PC-3 (cell line): Measurements from ENCODE around the gene RLN1. TPM values are rescaled to one million over a fixed set of nuclear protein-coding genes. Genes with fewer than 3 reads are reported as not detected.
"Not testable (repeated sequence)": the region's sequence is repeated elsewhere in the genome, so short reads cannot be mapped to it uniquely, and the experiment has no call there.

Experiments used
- ATAC-seq: fragments of 200-7000 bp; cut with Tn5 transposase; 2 replicates; pipeline ENCODE4 v1.9.1; 2020; ENCODE audit warnings: mild to moderate bottlenecking, moderate library complexity
- BruUV-seq: library from RNA; stranded (reverse); fragments of 400-500 nt; replicated peaks from 2 replicates; lab custom pipeline; 2021; lab: Mats Ljungman, UMichigan
- CTCF ChIA-PET: fragments of 300-600 bp; sonication (Branson Sonifier 250); formaldehyde crosslinking; loops from one replicate; lab custom pipeline; 2022; ENCODE audit warnings: antibody characterized with exemption; lab: Charles Lee
- POLR2A ChIA-PET: fragments of 300-600 bp; sonication (Branson Sonifier 250); formaldehyde crosslinking; loops from one replicate; lab custom pipeline; 2022; ENCODE audit warnings: antibody characterized with exemption; ENCODE audit not compliant: unreplicated experiment; lab: Charles Lee
- DNase-seq: peaks from one replicate; pipeline ENCODE4 v3.0.0-alpha.2; 2015
- H2AFZ ChIP-seq: fragments of 300-600 bp; sonication (generic); 2 replicates; pipeline ENCODE4 v1.6.0; 2016; ENCODE audit warnings: antibody characterized with exemption, low read length
- H3F3A ChIP-seq: fragments of 300-600 bp; sonication (generic); one replicate; pipeline ENCODE4 v1.6.0; 2017; ENCODE audit warnings: antibody characterized with exemption, low read length, control low read depth, mild to moderate bottlenecking; ENCODE audit not compliant: unreplicated experiment
- H3K27ac ChIP-seq: fragments of 300-600 bp; sonication (generic); 2 replicates; pipeline ENCODE4 v1.5.1; 2016; ENCODE audit warnings: mild to moderate bottlenecking, low read length
- H3K27me3 ChIP-seq: fragments of 300-600 bp; sonication (generic); 2 replicates; pipeline ENCODE4 v1.6.1; 2016; ENCODE audit warnings: low read length, mixed read lengths
- H3K36me3 ChIP-seq: fragments of 300-600 bp; sonication (generic); 2 replicates; pipeline ENCODE4 v1.6.1; 2016; ENCODE audit warnings: low read depth, mixed run types, low read length, mixed read lengths
- H3K4me1 ChIP-seq: fragments of 300-600 bp; sonication (generic); 2 replicates; pipeline ENCODE4 v1.5.1; 2016; ENCODE audit warnings: low read length; ENCODE audit not compliant: insufficient read depth
- H3K4me2 ChIP-seq: fragments of 300-600 bp; sonication (generic); 2 replicates; pipeline ENCODE4 v1.6.0; 2016; ENCODE audit warnings: low read length
- H3K4me3 ChIP-seq: fragments of 300-600 bp; sonication (generic); 2 replicates; pipeline ENCODE4 v1.5.1; 2016; ENCODE audit warnings: mild to moderate bottlenecking, low read length, mixed read lengths
- H3K79me2 ChIP-seq: fragments of 300-600 bp; sonication (generic); 2 replicates; pipeline ENCODE4 v1.6.1; 2017; ENCODE audit warnings: low read length, mixed read lengths
- H3K9ac ChIP-seq: fragments of 300-600 bp; sonication (generic); 2 replicates; pipeline ENCODE4 v1.6.0; 2016; ENCODE audit warnings: mild to moderate bottlenecking, low read length
- H3K9me2 ChIP-seq: fragments of 300-600 bp; sonication (generic); replicated peaks from 2 replicates; pipeline ENCODE4 v1.6.1; 2016; ENCODE audit warnings: mixed run types, low read length, mixed read lengths
- H3K9me3 ChIP-seq: fragments of 300-600 bp; sonication (generic); 2 replicates; pipeline ENCODE4 v1.6.1; 2016; ENCODE audit warnings: low read length, mixed read lengths
- H4K20me1 ChIP-seq: fragments of 300-600 bp; sonication (generic); 2 replicates; pipeline ENCODE4 v1.6.1; 2016; ENCODE audit warnings: low read length, mixed read lengths
- CTCF ChIP-seq: fragments of 300-600 bp; sonication (generic); conservative IDR thresholded peaks from 2 replicates; pipeline ENCODE4 v1.5.1; 2017; ENCODE audit warnings: antibody characterized with exemption, low read depth, mild to moderate bottlenecking, low read length
- EZH2 ChIP-seq: fragments of 300-600 bp; sonication (generic); IDR thresholded peaks from one replicate; pipeline ENCODE4 v1.6.1; 2017; ENCODE audit warnings: antibody characterized with exemption, mild to moderate bottlenecking, low read length; ENCODE audit not compliant: unreplicated experiment
- EZH2phosphoT487 ChIP-seq: fragments of 300-600 bp; sonication (generic); IDR thresholded peaks from 2 replicates; pipeline ENCODE4 v1.6.1; 2018; ENCODE audit warnings: mild to moderate bottlenecking, antibody characterized with exemption, low read length, borderline replicate concordance
- intact Hi-C: fragments of 100-400 bp; cut with micrococcal nuclease; formaldehyde crosslinking; loops from 2 replicates; pipeline ENCODE4 v1.9.0; 2023
- total RNA-seq: library from RNA; depleted of rRNA; stranded (reverse); fragments of >200 nt; gene quantifications from 2 replicates; pipeline ENCODE4 v1.2.3, GENCODE V29; 2014

Gene RLN1
- total RNA-seq, 1 experiment from 2014 or later: not detected

DNA sequence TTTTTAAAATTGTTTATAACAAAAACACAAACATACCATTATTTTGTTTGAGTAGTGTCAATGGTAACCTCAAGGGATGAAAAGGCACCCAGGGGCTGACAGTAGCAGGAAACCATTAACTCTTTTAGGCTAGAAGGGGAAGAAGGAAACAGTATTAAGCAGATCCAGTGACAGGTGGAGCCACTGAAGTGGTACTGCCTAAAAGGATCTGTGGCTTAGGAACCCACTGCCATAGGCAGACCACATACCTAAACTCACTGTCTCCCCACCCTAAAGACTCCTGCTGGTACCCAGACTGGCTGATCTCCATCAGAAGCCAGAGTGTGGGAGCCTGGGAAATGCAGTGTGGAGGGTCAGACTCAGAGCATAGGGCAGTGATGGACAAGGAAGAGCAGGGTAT lies 13.5 kb downstream of the RLN1 start:
- H3K9me3 ChIP-seq: no peaks in the 10 kb centered on the region
- H3K27me3 ChIP-seq: no peaks in the 10 kb centered on the region
- intact Hi-C loops: no loop called here
- ChIA-PET POLR2A (no interaction called here), CTCF (no interaction called here)
- H3K9ac ChIP-seq: no peak overlapping the region
- no peaks in the 10 kb centered on the region for H3K36me3 ChIP-seq
- H3K4me3 ChIP-seq: no peak overlapping the region
- no peaks in the 10 kb centered on the region for H3K79me2 ChIP-seq
- no peak overlapping the region for H3K4me2 ChIP-seq
- H3K27ac ChIP-seq: no peak overlapping the region
- no peaks in the 10 kb centered on the region for H4K20me1 ChIP-seq
- no peak for TF ChIP-seq CTCF
- TF ChIP-seq EZH2: no peak
- TF ChIP-seq EZH2phosphoT487: no peak
- ATAC-seq: no peak
- H2AFZ ChIP-seq: no peak overlapping the region
- H3K9me2 ChIP-seq: no peaks in the 10 kb centered on the region
- no peaks in the 10 kb centered on the region for H3K4me1 ChIP-seq
- no TSS peak for BruUV-seq
- H3F3A ChIP-seq: no peaks in the 10 kb centered on the region
- no peak for DNase-seq

DNA sequence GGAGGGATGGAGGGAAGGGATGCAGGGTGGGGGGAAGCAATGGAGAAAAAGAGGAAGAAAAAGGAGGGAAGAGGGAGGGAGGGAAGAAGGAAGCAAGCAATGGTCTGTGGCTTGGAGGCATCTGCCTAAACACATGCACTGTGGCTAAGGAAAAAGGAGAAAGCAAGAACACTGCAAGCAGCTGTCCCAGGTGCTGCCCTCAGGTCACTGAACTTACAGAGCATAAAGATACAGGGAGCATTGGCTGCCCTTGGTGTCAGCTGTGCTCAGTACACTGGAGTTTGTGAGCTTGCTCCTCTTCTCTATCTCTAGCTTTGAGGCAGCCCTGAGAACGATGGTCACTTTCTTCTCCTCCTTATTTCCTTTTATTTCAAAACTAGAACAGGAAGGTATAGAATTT lies 18.1 kb downstream of the RLN1 start:
- H3K27me3 ChIP-seq, H3F3A ChIP-seq, H3K9ac ChIP-seq, H2AFZ ChIP-seq, DNase-seq, H3K27ac ChIP-seq, ATAC-seq, H3K4me3 ChIP-seq, H3K79me2 ChIP-seq, H3K9me3 ChIP-seq, H3K4me1 ChIP-seq, H4K20me1 ChIP-seq, BruUV-seq, H3K36me3 ChIP-seq, POLR2A ChIA-PET, H3K4me2 ChIP-seq, H3K9me2 ChIP-seq: not testable (repeated sequence)
- intact Hi-C loops: loop anchor here (1.0 to 2.0 kb wide), 2 partner anchors 57 to 135 kb away; no protein-coding TSS in a partner anchor
- CTCF ChIA-PET: interaction anchor here (0.5 to 1.0 kb wide), 3 partner anchors 27 to 135 kb away, joined by 3 to 9 read pairs (median 3); no protein-coding TSS in a partner anchor

DNA sequence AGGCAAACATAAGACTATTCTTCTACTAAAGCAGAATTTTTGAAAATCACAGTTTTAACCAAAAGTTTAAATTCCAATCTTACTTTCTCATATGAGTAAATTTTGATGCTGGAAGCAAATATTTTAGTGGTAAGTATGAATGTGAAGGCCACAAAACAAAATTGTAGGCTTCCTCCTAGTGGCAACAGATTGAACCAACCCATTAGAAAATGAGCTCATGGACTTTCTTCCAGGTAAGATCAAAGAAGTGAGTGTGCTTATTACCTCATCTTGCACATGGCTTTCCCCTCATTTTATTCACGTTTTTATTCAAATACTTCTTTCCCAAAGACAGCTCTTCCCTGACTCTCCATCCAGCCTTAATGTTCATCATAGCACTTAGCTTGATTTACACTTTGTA lies 18.6 kb downstream of the RLN1 start:
- Histone ChIP-seq H3K4me2 (no peak overlapping the region), H3K79me2 (no peaks in the 10 kb centered on the region), H3F3A (no peaks in the 10 kb centered on the region), H3K9ac (no peak overlapping the region), H3K4me1 (no peaks in the 10 kb centered on the region), H2AFZ (no peak overlapping the region), H3K9me3 (no peaks in the 10 kb centered on the region), H3K4me3 (no peak overlapping the region), H3K27ac (no peak overlapping the region), H3K36me3 (no peaks in the 10 kb centered on the region), H3K9me2 (no peaks in the 10 kb centered on the region), H3K27me3 (no peaks in the 10 kb centered on the region), H4K20me1 (no peaks in the 10 kb centered on the region)
- ChIA-PET CTCF (interaction anchor here (0.5 to 1.0 kb wide), 3 partner anchors 27 to 135 kb away, joined by 3 to 9 read pairs (median 3); no protein-coding TSS in a partner anchor), POLR2A (no interaction called here)
- DNase-seq (peak; percentile 29), ATAC-seq (no peak)
- BruUV-seq: no TSS peak
- TF ChIP-seq CTCF (peak; percentile 41), EZH2 (no peak), EZH2phosphoT487 (no peak)
- intact Hi-C loops: loop anchor here (1.0 to 2.0 kb wide), 2 partner anchors 56 to 135 kb away; no protein-coding TSS in a partner anchor

DNA sequence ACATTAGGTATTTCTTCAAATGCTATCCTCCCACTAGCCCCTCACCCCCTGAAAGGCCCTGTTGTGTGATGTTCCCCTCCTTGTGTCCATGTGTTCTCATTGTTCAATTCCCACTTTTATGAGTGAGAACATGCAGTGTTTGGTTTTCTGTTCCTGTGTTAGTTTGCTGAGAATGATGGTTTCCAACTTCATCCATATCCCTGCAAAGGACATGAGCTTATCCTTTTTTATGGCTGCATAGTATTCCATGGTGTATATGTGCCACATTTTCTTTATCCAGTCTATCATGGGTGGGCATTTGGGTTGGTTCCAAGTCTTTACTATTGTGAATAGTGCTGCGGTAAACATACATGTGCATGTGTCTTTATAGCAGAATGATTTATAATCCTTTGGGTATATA lies 23.3 kb downstream of the RLN1 start:
- H3K27ac ChIP-seq, H3K79me2 ChIP-seq, H3K4me2 ChIP-seq, H3K4me1 ChIP-seq, H3K9me2 ChIP-seq, ATAC-seq, H2AFZ ChIP-seq, H3K9me3 ChIP-seq, H3K9ac ChIP-seq, CTCF ChIA-PET, H3K27me3 ChIP-seq, H3K4me3 ChIP-seq, H3F3A ChIP-seq, intact Hi-C loops, H3K36me3 ChIP-seq, BruUV-seq, DNase-seq, H4K20me1 ChIP-seq, POLR2A ChIA-PET: not testable (repeated sequence)
